ENCODE data around the gene TTC3.

The TTC3 gene

GRCh38 chr21:37153196-37153934, 80.3 kb downstream of the TTC3 start:
- no peaks in the 10 kb centered on the region for H3K4me1 ChIP-seq (ENCODE audit: insufficient read depth, low read length)
- no peaks in the 10 kb centered on the region for H3K27me3 ChIP-seq (ENCODE audit: insufficient read depth, low read length)
- no peak overlapping the region for H2AFZ ChIP-seq (ENCODE audit: low read depth, low read length)
- no peaks in the 10 kb centered on the region for H3K9me3 ChIP-seq (ENCODE audit: low read length)
- peaks cover 91% of the 10 kb centered on the region for H3K36me3 ChIP-seq (ENCODE audit: insufficient read depth, low read length)
- H3K4me3 ChIP-seq (ENCODE audit: low read length) = no peak overlapping the region

GRCh38 chr21:37153935-37154350, 80.9 kb downstream of the TTC3 start:
- no peaks in the 10 kb centered on the region for H3K27me3 ChIP-seq (ENCODE audit: insufficient read depth, low read length)
- H2AFZ ChIP-seq (ENCODE audit: low read depth, low read length) = no peak overlapping the region
- H3K4me3 ChIP-seq (ENCODE audit: low read length) = no peak overlapping the region
- H3K36me3 ChIP-seq (ENCODE audit: insufficient read depth, low read length) = peaks cover 92% of the 10 kb centered on the region
- H3K9me3 ChIP-seq (ENCODE audit: low read length) = no peaks in the 10 kb centered on the region
- H3K4me1 ChIP-seq (ENCODE audit: insufficient read depth, low read length) = no peaks in the 10 kb centered on the region

- Histone ChIP-seq H2AFZ (ENCODE audit: low read depth, low read length) (no peak overlapping the region), H3K4me3 (ENCODE audit: low read length) (no peak overlapping the region), H3K4me1 (ENCODE audit: insufficient read depth, low read length) (no peaks in the 10 kb centered on the region), H3K36me3 (ENCODE audit: insufficient read depth, low read length) (peaks cover 94% of the 10 kb centered on the region), H3K27me3 (ENCODE audit: insufficient read depth, low read length) (no peaks in the 10 kb centered on the region), H3K9me3 (ENCODE audit: low read length) (no peaks in the 10 kb centered on the region)
Observed at GRCh38 chr21:37155186-37155585, 82.1 kb downstream of the TTC3 start.

GRCh38 chr21:37157938-37158337, 84.9 kb downstream of the TTC3 start:
- Histone ChIP-seq H3K4me3 (ENCODE audit: low read length) (no peak overlapping the region), H2AFZ (ENCODE audit: low read depth, low read length) (no peak overlapping the region), H3K9me3 (ENCODE audit: low read length) (no peaks in the 10 kb centered on the region), H3K27me3 (ENCODE audit: insufficient read depth, low read length) (no peaks in the 10 kb centered on the region), H3K4me1 (ENCODE audit: insufficient read depth, low read length) (no peaks in the 10 kb centered on the region), H3K36me3 (ENCODE audit: insufficient read depth, low read length) (peaks cover 95% of the 10 kb centered on the region)

- H3K9me3 ChIP-seq (ENCODE audit: low read length) = no peaks in the 10 kb centered on the region
- no peak overlapping the region for H3K4me3 ChIP-seq (ENCODE audit: low read length)
- H3K4me1 ChIP-seq (ENCODE audit: insufficient read depth, low read length) = no peaks in the 10 kb centered on the region
- H3K36me3 ChIP-seq (ENCODE audit: insufficient read depth, low read length) = peaks cover 93% of the 10 kb centered on the region
- H3K27me3 ChIP-seq (ENCODE audit: insufficient read depth, low read length) = no peaks in the 10 kb centered on the region
- H2AFZ ChIP-seq (ENCODE audit: low read depth, low read length) = no peak overlapping the region
Observed at GRCh38 chr21:37159053-37159776, 86.2 kb downstream of the TTC3 start.

- Histone ChIP-seq H3K27me3 (ENCODE audit: insufficient read depth, low read length) (no peaks in the 10 kb centered on the region), H3K9me3 (ENCODE audit: low read length) (no peaks in the 10 kb centered on the region), H3K36me3 (ENCODE audit: insufficient read depth, low read length) (peaks cover 93% of the 10 kb centered on the region), H2AFZ (ENCODE audit: low read depth, low read length) (no peak overlapping the region), H3K4me3 (ENCODE audit: low read length) (no peak overlapping the region), H3K4me1 (ENCODE audit: insufficient read depth, low read length) (no peaks in the 10 kb centered on the region)
Observed at GRCh38 chr21:37159949-37160348, 86.9 kb downstream of the TTC3 start.

GRCh38 chr21:37164742-37165141, 91.7 kb downstream of the TTC3 start:
- no peaks in the 10 kb centered on the region for H3K4me1 ChIP-seq (ENCODE audit: insufficient read depth, low read length)
- peaks cover 87% of the 10 kb centered on the region for H3K36me3 ChIP-seq (ENCODE audit: insufficient read depth, low read length)
- H2AFZ ChIP-seq (ENCODE audit: low read depth, low read length) = no peak overlapping the region
- no peak overlapping the region for H3K4me3 ChIP-seq (ENCODE audit: low read length)
- H3K9me3 ChIP-seq (ENCODE audit: low read length) = no peaks in the 10 kb centered on the region
- H3K27me3 ChIP-seq (ENCODE audit: insufficient read depth, low read length) = no peaks in the 10 kb centered on the region

GRCh38 chr21:37165586-37165985, 92.5 kb downstream of the TTC3 start:
- Histone ChIP-seq H3K4me3 (ENCODE audit: low read length) (no peak overlapping the region), H3K4me1 (ENCODE audit: insufficient read depth, low read length) (no peaks in the 10 kb centered on the region), H3K9me3 (ENCODE audit: low read length) (no peaks in the 10 kb centered on the region), H2AFZ (ENCODE audit: low read depth, low read length) (no peak overlapping the region), H3K36me3 (ENCODE audit: insufficient read depth, low read length) (peaks cover 90% of the 10 kb centered on the region), H3K27me3 (ENCODE audit: insufficient read depth, low read length) (no peaks in the 10 kb centered on the region)

GRCh38 chr21:37166733-37167132, 93.7 kb downstream of the TTC3 start:
- H3K4me1 ChIP-seq (ENCODE audit: insufficient read depth, low read length) = no peaks in the 10 kb centered on the region
- no peak overlapping the region for H2AFZ ChIP-seq (ENCODE audit: low read depth, low read length)
- H3K9me3 ChIP-seq (ENCODE audit: low read length) = no peaks in the 10 kb centered on the region
- H3K4me3 ChIP-seq (ENCODE audit: low read length) = no peak overlapping the region
- H3K27me3 ChIP-seq (ENCODE audit: insufficient read depth, low read length) = no peaks in the 10 kb centered on the region
- peaks cover 87% of the 10 kb centered on the region for H3K36me3 ChIP-seq (ENCODE audit: insufficient read depth, low read length)

- H3K9me3 ChIP-seq (ENCODE audit: low read length) = no peaks in the 10 kb centered on the region
- H3K4me1 ChIP-seq (ENCODE audit: insufficient read depth, low read length) = no peaks in the 10 kb centered on the region
- H3K36me3 ChIP-seq (ENCODE audit: insufficient read depth, low read length) = peaks cover 85% of the 10 kb centered on the region
- no peak overlapping the region for H3K4me3 ChIP-seq (ENCODE audit: low read length)
- H3K27me3 ChIP-seq (ENCODE audit: insufficient read depth, low read length) = no peaks in the 10 kb centered on the region
- no peak overlapping the region for H2AFZ ChIP-seq (ENCODE audit: low read depth, low read length)
Observed at GRCh38 chr21:37168666-37169065, 95.6 kb downstream of the TTC3 start.

- Histone ChIP-seq H3K36me3 (ENCODE audit: insufficient read depth, low read length) (peaks cover 84% of the 10 kb centered on the region), H3K4me3 (ENCODE audit: low read length) (no peak overlapping the region), H3K9me3 (ENCODE audit: low read length) (no peaks in the 10 kb centered on the region), H3K27me3 (ENCODE audit: insufficient read depth, low read length) (no peaks in the 10 kb centered on the region), H2AFZ (ENCODE audit: low read depth, low read length) (no peak overlapping the region), H3K4me1 (ENCODE audit: insufficient read depth, low read length) (no peaks in the 10 kb centered on the region)
Observed at GRCh38 chr21:37172646-37173045, 99.6 kb downstream of the TTC3 start.

- peaks cover 86% of the 10 kb centered on the region for H3K36me3 ChIP-seq (ENCODE audit: insufficient read depth, low read length)
- H3K9me3 ChIP-seq (ENCODE audit: low read length) = no peaks in the 10 kb centered on the region
- H2AFZ ChIP-seq (ENCODE audit: low read depth, low read length) = no peak overlapping the region
- no peaks in the 10 kb centered on the region for H3K27me3 ChIP-seq (ENCODE audit: insufficient read depth, low read length)
- no peaks in the 10 kb centered on the region for H3K4me1 ChIP-seq (ENCODE audit: insufficient read depth, low read length)
- H3K4me3 ChIP-seq (ENCODE audit: low read length) = no peak overlapping the region
Observed at GRCh38 chr21:37176716-37177115, 103.7 kb downstream of the TTC3 start.

GRCh38 chr21:37181059-37181458, 108.0 kb downstream of the TTC3 start:
- Histone ChIP-seq H2AFZ (ENCODE audit: low read depth, low read length) (no peak overlapping the region), H3K4me1 (ENCODE audit: insufficient read depth, low read length) (no peaks in the 10 kb centered on the region), H3K27me3 (ENCODE audit: insufficient read depth, low read length) (no peaks in the 10 kb centered on the region), H3K36me3 (ENCODE audit: insufficient read depth, low read length) (peaks cover 76% of the 10 kb centered on the region), H3K4me3 (ENCODE audit: low read length) (no peak overlapping the region), H3K9me3 (ENCODE audit: low read length) (no peaks in the 10 kb centered on the region)

Data from neuron (in vitro differentiated cells).